Measurements from ENCODE around the gene PERP.

- TF ChIP-seq CTCF (IDR thresholded peaks at IDR 0.05): no peak
- no peak for TF ChIP-seq POLR2A (IDR thresholded peaks at IDR 0.05)
These were observed 21.4 kb downstream of the PERP start for GRCh38 chr6:138085839-138086222.

Measured in right lobe of liver (tissue), 4 donors.